Measurements from ENCODE around the gene TBC1D25.
A peak's percentile ranks its signal among the peaks of the same experiment; 100 is the strongest.

TBC1D25 gene

DNA sequence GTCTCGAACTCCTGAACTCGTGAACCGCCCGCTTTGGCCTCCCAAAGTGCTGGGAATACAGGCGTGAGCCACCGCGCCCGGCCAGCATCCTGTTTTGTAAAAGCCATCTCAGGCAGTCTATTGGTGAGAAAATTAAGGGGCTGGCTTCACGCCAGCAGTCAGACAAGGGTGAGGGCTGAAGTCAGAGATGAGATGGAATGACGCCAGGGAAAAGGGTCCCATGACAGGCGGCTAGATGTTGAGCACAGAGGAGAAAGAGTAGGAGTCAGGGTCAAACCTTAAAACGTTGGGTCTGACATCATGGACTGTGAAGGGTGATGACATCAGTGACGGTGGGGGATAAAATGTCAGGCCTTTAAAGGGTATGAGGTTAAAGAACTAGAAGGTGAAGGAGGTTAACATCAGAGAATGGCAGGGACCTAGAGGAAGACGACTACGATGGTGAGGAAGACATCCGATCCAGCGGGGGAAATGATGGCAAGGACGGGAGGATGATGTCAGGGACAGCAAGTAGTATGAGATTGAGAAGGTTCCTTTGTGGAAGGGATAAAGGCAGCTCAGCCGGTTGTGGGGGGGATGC, 34.3 kb downstream of the TBC1D25 start:
- peak; percentile 61 for DNase-seq

GRCh38 chrX:48574270-48575266, 35.1 kb downstream of the TBC1D25 start, which contains the start of gene RBM3:
Gene RBM3, plus strand, starts transcription at chrX:48574484. Its CDS starts 697 bp downstream, at chrX:48575181.
- DNase-seq: peak; percentile 96

- DNase-seq: no peak
Measured at GRCh38 chrX:48575642-48576041, 36.1 kb downstream of the TBC1D25 start.

DNA sequence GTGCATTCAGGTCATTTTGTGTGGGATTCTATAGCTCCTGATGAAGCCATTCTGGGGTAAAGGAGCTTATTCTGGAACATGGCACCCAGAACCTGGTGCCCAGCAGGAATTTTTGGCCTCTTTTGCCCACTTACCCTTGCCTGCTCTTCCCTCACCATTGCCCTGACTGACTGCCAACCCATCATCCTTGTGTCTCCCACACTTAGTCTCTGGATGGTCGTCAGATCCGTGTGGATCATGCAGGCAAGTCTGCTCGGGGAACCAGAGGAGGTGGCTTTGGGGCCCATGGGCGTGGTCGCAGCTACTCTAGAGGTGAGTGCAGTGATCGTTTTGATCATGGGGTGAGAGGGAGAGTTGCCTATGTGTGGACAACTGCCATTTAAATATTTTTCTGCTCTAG, 36.6 kb downstream of the TBC1D25 start:
- no peak for DNase-seq

DNA sequence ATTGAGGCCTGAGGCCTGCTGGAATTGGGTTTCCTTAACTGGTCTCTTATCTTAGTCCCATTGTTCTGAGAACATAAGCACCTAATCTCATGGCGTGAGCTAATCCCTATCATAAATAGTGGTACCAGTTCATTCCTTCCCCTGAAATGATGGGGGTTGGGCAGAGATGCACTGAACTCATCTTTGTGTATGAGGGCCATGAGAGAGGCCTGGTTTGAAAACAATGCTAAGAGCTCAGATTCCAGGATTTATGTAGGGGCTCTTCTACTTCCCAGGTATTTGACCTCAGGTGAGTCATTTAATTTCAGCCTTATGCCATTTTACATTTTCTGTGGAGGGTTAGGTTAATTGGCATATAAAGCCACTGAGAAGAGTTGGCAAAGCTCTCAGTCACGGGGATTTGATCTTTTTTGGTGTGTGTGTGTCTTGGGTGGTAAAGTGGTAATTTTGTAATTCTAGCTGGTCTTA, 39.2 kb downstream of the TBC1D25 start:
- DNase-seq: no peak

DNA sequence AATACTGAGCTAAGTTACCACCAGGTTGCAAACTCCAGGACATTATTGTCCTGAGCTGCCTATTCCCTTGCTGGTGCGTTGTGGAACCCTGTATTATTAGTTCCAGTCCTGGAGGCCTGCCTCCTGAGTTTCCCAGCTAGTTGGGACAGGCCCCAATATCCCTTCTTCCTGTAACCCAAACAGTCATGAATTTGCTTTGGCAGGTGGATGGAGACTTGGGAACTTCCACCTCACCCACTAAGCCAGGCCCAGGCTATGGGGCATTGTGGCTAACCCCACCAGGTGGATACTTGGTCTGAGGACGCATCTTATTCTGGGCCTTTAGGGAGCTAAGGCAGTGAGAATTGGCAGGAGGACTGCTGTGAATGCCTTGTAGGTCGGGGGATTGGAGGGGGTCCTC, 39.7 kb downstream of the TBC1D25 start:
- DNase-seq: no peak

- DNase-seq: no peak
Measured at GRCh38 chrX:48580662-48581061, 41.1 kb downstream of the TBC1D25 start.

DNA sequence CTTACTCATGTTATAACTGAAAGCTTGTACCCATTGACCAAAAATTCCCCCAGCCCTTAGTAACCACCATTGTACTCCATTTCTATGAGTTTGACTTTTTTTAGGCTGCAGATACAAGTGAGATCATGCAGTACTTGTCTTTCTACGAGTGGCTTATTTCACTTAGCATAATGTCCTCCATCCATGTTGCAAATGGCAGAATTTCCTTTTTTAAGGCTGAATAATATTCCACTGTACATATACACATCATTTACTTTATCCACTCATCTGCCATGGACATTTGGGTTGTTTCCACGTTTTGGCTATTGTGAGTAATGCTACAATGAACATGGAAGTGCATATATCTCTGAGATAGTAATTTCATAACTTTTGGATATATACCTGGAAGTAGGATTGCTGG, 45.2 kb downstream of the TBC1D25 start:
- DNase-seq: no peak

- no peak for DNase-seq
Measured at GRCh38 chrX:48589482-48590162, 50.1 kb downstream of the TBC1D25 start.

DNA sequence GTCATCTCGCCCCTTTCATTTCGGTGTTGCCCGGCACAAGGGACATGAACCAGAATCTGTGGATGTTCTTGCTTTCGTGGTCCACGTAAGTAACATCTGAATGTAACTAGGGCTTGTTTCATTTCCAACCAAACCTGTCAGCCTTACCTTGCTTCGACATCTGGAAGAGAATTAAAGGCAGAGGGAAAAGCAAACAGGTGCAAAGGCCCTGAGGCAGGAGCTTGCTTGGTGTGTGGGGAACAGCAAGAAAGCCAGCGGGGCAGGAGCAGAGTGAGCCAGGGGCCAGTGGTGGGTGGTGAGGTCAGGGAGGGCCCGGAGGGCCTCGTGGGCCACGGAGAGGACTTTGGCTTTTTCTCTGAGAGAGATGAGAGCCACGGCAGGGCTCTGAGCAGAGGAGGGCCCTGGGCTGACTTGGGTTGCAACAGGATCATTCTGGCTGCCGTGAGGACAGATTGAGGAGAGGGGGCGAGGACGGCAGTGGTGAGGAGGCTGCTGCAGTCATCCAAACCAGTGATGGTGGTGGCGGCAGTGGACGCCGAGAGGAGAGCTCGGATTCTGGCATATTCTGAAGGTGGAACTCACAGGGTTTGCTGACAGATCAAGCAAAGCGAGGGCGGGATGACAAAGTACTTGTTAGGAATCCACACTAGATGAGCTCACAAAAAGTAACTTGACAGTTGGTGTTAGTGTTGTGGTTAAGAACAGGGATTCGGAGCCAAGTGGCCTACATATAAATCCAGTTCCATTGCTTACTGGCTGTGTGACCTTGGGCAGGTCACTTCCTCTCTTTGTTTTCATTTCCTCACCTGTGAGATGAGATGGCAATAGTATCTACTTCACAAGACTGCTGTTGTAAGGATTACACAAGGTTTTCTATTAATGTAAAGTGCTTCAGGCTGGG, 50.9 kb downstream of the TBC1D25 start:
- no peak for DNase-seq

GRCh38 chrX:48591255-48591791, 51.8 kb downstream of the TBC1D25 start:
- DNase-seq: no peak

GRCh38 chrX:48592971-48593370, 53.5 kb downstream of the TBC1D25 start:
- no peak for DNase-seq

DNA sequence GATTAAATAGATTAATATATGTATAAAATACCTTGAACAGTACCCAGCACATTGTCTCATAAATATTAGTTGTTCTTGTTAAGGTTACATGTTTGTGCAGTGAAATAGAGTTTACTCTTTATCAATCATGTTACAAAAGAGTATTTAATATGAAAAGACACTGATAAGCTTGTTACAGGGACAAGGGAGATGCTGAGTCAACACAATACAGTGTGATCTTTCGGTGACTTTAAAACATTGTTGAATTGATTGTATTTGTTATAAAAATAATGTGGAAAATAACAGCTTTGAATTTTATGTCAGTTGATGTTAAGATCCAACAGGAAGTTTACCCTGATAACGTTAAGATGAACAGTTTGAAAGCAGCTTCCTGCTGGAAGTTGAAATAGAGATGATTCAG, 56.4 kb downstream of the TBC1D25 start:
- no peak for DNase-seq

- peak; percentile 96 for DNase-seq
Measured at GRCh38 chrX:48597353-48598264, 58.1 kb downstream of the TBC1D25 start, which contains the start of gene WDR13. Gene WDR13, plus strand, starts transcription at chrX:48597492. Its CDS starts 505 bp downstream, at chrX:48597997.

- no peak for DNase-seq
Measured at GRCh38 chrX:48598614-48599013, 59.1 kb downstream of the TBC1D25 start.

DNA sequence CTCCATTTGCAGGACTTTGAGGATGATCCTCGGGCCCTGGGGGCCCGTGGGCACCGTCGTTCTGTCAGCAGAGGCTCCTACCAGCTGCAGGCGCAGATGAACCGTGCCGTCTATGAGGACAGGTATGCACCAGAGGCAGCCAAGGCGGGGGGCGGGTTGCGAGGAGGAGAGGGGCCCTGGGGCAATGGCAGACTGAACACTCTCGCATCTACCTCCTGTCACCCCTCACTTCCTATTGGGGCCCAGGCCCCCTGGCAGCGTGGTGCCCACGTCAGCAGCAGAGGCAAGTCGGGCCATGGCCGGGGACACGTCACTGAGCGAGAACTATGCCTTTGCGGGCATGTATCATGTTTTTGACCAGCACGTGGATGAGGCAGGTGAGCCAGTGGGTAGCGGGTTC, 59.8 kb downstream of the TBC1D25 start:
- no peak for DNase-seq

GRCh38 chrX:48600226-48600625, 60.7 kb downstream of the TBC1D25 start:
- DNase-seq: no peak

GRCh38 chrX:48601741-48602394, 62.4 kb downstream of the TBC1D25 start:
- no peak for DNase-seq

- no peak for DNase-seq
Measured at GRCh38 chrX:48604701-48605100, 65.2 kb downstream of the TBC1D25 start.

DNA sequence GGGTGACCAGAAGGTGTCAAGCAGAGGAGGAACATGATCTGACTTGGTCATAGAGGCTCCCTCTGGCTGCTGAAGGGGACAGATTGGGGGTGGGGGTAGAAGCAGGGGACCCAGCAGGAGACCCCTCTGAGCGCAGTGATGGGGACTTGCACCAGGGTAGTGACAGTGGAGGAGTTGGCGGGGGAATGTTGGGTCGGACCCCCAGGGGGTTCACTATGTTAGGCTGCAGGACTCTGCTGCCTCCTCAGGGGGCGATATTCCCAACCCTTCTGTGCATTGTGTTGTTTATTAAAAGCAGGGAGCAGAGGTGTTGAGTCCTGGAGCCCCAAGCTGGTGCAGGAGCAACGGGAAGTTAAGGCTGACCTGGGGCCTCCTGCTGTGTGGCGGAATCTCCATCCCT, 66.6 kb downstream of the TBC1D25 start:
- DNase-seq: no peak
